OCI-LY1 (cell line): ENCODE data around the gene ANGEL2.

Experiments used
- EZH2 ChIP-seq: fragments of 200-600 bp; sonication (generic), shearing (Covaris generic); IDR thresholded peaks from 2 replicates; pipeline ENCODE4 v1.8.0; 2017; ENCODE audit warnings: borderline replicate concordance, mixed run types, mild to moderate bottlenecking, antibody characterized with exemption, low read length, moderate library complexity, mixed read lengths
- TF ChIP-seq, protein P1 (sequence below): fragments of 200-600 bp; sonication (generic), shearing (Covaris generic); IDR thresholded peaks from 2 replicates; pipeline ENCODE4 v1.5.1; 2017; ENCODE audit warnings: mild to moderate bottlenecking, antibody characterized with exemption, low read length, moderate library complexity, mixed read lengths

- TF ChIP-seq, protein P1, sequence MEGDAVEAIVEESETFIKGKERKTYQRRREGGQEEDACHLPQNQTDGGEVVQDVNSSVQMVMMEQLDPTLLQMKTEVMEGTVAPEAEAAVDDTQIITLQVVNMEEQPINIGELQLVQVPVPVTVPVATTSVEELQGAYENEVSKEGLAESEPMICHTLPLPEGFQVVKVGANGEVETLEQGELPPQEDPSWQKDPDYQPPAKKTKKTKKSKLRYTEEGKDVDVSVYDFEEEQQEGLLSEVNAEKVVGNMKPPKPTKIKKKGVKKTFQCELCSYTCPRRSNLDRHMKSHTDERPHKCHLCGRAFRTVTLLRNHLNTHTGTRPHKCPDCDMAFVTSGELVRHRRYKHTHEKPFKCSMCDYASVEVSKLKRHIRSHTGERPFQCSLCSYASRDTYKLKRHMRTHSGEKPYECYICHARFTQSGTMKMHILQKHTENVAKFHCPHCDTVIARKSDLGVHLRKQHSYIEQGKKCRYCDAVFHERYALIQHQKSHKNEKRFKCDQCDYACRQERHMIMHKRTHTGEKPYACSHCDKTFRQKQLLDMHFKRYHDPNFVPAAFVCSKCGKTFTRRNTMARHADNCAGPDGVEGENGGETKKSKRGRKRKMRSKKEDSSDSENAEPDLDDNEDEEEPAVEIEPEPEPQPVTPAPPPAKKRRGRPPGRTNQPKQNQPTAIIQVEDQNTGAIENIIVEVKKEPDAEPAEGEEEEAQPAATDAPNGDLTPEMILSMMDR, result no peak
- no peak for TF ChIP-seq EZH2
Measured at GRCh38 chr1:212949771-212950170, 65.9 kb downstream of the ANGEL2 start.
